Esophagus muscularis mucosa (tissue), 3 donors: Measurements from ENCODE around the gene PRRC2C.

ENCODE experiments used
- CTCF ChIP-seq, 3 experiments: fragments of 200-600 bp in 2 of 3; fragments of 450-650 bp in 1 of 3; sonication (generic) in 2 of 3; IDR thresholded peaks; one replicate each; pipeline ENCODE4 v1.5.1; 2017 to 2019; ENCODE audit warnings: antibody characterized with exemption in 3 of 3, mild to moderate bottlenecking in 2 of 3, moderate library complexity in 1 of 3
- POLR2A ChIP-seq: fragments of 450-650 bp; IDR thresholded peaks from one replicate; pipeline ENCODE4 v1.6.1; 2017; ENCODE audit warnings: antibody characterized with exemption, moderate library complexity, mild to moderate bottlenecking, low read depth

GRCh38 chr1:171637928-171638576 lies 152.7 kb downstream of the PRRC2C start:
- TF ChIP-seq CTCF (IDR thresholded peaks at IDR 0.05), result no peak
- no peak for TF ChIP-seq POLR2A
